Pancreas (tissue), 10 donors: ENCODE measurements around the gene AQP2. TPM values are rescaled to one million over a fixed set of nuclear protein-coding genes. Genes with fewer than 3 reads are reported as not detected.

Source experiments
- ATAC-seq, 4 donors: fragments of 200-7000 bp; cut with Tn5 transposase; one replicate each; pipeline versions ENCODE4 v1.8.0 to v1.9.1; 2020; ENCODE audit warnings: mild to moderate bottlenecking in 4 of 4, moderate library complexity in 4 of 4
- DNase-seq, 6 donors: peaks; one replicate each; pipeline ENCODE4 v3.0.0-alpha.2; 2020
- FAIRE-seq: peaks from 2 replicates; lab custom pipeline; 2012; peaks lifted over from hg19 to GRCh38; lab: Jason Lieb, UNC
- H3K27ac ChIP-seq, 4 donors: fragments of 200-600 bp; sonication (generic); 1 replicate in 3 of 4; 2 replicates in 1 of 4; pipeline versions ENCODE4 v1.5.0 to v1.8.0; 2020
- H3K27me3 ChIP-seq, 4 donors: fragments of 200-600 bp; one replicate each; pipeline ENCODE4 v1.8.0; 2021
- H3K36me3 ChIP-seq, 3 donors: fragments of 200-600 bp; sonication (generic) in 1 of 3; one replicate each; pipeline versions ENCODE4 v1.5.0 to v1.8.0; 2020 to 2021
- H3K4me1 ChIP-seq, 3 donors: fragments of 200-600 bp; one replicate each; pipeline ENCODE4 v1.8.0; 2021
- H3K4me3 ChIP-seq, 4 donors: fragments of 200-600 bp; sonication (generic) in 2 of 4; one replicate each; pipeline versions ENCODE4 v1.5.0 to v1.8.0; 2020 to 2021
- H3K9me3 ChIP-seq, 4 donors: fragments of 200-600 bp; one replicate each; pipeline ENCODE4 v1.8.0; 2021
- WGBS, 2 donors: extraction: QIAGEN DNeasy Blood & Tissue Kit; methylation state at CpG; one replicate each; pipeline ENCODE4 v1.1.7; 2013; 5-methylcytosine and 5-hydroxymethylcytosine counted together
- intact Hi-C, 3 donors: fragments of 100-400 bp; cut with DNase I; formaldehyde crosslinking; loops; one replicate each; pipeline versions ENCODE4 v1.11.1 to v1.14.2; 2022
- polyA plus RNA-seq, 2 donors: library from polyadenylated mRNA; stranded (reverse); fragments of 200-250 nt; gene quantifications; one replicate each; pipeline ENCODE4 v1.2.3, GENCODE V29; 2013
- total RNA-seq, 6 donors: library from RNA; stranded (reverse); fragmentation: NEBNext Ultra II Directional in 4 of 6; extraction: Animal tissue kit (Norgen Biotek cat#: 25700) in 4 of 6; gene quantifications; one replicate each; pipeline versions ENCODE4 v1.2.1 to v1.2.4, GENCODE V29; 2021 to 2023
- TF ChIP-seq, protein P1 (sequence below), 4 donors: fragments of 200-600 bp; sonication (generic) in 3 of 4; IDR thresholded peaks; one replicate each; pipeline versions ENCODE4 v1.5.0 to v1.8.0; 2021; ENCODE audit warnings: antibody characterized with exemption in 4 of 4
- donor health status: healthy with polysubstance abuse.
- donor health status: DM: no; HTN: no; CAD: no; lungs with moderate emphysema.
- donor health status: DM: no; HTN: no; CAD: no.
- donor health status: control.
- donor health status: control.
- donor health status: Bipolar disorder and iron deficiency.
- donor health status: DM: yes; HTN: yes; CAD: no.
- donor health status: DM: no; HTN: no; CAD: no.
- donor health status: DM: no; HTN: no; CAD: no.
- donor health status: DM: yes; HTN: yes; CAD: no.

Gene AQP2
- total and polyA plus RNA-seq, 8 donors, result 0.06 to 0.31 (median 0.12) TPM; not detected in 5

DNA sequence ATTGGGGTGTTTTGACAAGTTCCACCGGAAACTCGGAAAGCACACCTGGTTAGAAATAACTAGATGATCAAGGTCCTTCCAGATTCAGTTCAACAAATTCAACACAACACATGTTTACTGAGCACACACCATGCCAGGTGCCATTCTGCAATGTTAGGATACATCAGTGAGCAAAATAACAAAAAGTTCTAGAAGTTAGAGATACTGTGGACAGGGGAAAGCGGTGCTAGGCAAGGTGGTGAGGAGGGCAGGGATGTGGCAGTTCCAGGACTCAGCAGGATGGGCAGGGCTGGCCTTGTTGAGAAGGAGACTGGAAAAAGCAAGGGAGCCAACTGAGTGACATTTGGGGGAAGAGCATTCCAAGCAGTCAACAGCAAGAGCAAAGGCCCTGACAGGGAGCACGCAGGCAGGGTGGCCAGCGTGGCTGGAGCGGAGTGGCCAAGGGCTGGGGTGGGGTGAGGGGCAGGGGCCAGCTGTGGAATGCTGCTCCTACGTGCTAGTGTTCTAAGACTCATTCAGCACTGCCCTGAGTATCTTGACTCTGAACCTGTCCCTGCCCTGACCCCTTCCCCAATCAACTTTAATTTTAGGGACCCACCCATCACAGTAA, 27.4 kb upstream of the AQP2 start:
- ATAC-seq, result peak in 3 of 4 donors; percentile 16 to 42 (median 22)
- FAIRE-seq, result no peak

DNA sequence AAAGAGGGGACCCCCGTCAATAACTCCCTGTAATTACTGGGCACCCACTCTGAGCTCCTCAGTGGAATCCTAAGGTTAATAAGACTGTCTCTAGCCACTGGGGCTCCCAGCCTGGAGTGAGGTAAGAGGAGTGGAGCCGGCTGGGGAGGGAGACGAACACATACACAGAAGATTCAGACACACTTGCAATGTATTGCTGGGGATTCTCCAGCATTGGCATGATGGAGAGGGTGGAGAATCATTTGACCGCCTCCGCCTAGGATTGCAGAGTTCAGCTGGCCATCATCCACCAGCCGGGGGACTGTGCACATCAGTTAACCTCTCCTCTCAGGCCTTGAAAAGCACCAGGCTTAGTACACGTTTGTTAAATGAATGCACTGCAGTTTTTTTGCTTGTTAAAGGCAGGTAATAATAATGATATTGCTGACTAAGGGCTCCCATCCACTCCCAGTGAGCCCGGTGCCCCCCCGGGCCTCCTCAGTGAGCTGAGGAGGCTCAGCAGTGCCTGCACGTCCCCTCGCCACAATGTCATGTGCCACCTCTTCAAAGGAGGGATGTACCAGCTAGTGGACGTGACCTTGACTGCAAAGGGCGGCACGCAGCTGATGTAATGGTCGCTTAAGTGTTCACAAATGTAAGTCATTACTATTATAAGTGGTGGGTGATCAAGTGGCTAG, 26.5 kb upstream of the AQP2 start:
- Histone ChIP-seq H3K36me3 (no peaks in the 10 kb centered on the region), H3K9me3 (no peaks in the 10 kb centered on the region), H3K4me1 (peaks cover 0 to 6% (median 4%) of the 10 kb centered on the region in 3 donors), H3K27me3 (no peaks in the 10 kb centered on the region), H3K27ac (no peak overlapping the region), H3K4me3 (no peak overlapping the region)
- TF ChIP-seq, protein P1, sequence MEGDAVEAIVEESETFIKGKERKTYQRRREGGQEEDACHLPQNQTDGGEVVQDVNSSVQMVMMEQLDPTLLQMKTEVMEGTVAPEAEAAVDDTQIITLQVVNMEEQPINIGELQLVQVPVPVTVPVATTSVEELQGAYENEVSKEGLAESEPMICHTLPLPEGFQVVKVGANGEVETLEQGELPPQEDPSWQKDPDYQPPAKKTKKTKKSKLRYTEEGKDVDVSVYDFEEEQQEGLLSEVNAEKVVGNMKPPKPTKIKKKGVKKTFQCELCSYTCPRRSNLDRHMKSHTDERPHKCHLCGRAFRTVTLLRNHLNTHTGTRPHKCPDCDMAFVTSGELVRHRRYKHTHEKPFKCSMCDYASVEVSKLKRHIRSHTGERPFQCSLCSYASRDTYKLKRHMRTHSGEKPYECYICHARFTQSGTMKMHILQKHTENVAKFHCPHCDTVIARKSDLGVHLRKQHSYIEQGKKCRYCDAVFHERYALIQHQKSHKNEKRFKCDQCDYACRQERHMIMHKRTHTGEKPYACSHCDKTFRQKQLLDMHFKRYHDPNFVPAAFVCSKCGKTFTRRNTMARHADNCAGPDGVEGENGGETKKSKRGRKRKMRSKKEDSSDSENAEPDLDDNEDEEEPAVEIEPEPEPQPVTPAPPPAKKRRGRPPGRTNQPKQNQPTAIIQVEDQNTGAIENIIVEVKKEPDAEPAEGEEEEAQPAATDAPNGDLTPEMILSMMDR (IDR thresholded peaks at IDR 0.05), result no peak
- WGBS, 2 donors, result 86 to 89% methylated on average over 15 of the region's 15 CpGs
- no peak for DNase-seq
- FAIRE-seq, result no peak
- no peak for ATAC-seq
- intact Hi-C loops, result no loop called here

More for the DNA sequence above, 27.4 kb upstream of the AQP2 start:
- TF ChIP-seq, protein P1 (IDR thresholded peaks at IDR 0.05), result no peak
- no peak for DNase-seq
- intact Hi-C loops, result no loop called here
- no peaks in the 10 kb centered on the region for H3K27me3 ChIP-seq
- H3K4me1 ChIP-seq, result peaks cover 0 to 6% (median 4%) of the 10 kb centered on the region in 3 donors
- no peaks in the 10 kb centered on the region for H3K36me3 ChIP-seq
- no peak overlapping the region for H3K4me3 ChIP-seq
- WGBS, 2 donors, result 69 to 74% methylated on average over 7 of the region's 7 CpGs
- H3K9me3 ChIP-seq, result no peaks in the 10 kb centered on the region
- no peak overlapping the region for H3K27ac ChIP-seq

DNA sequence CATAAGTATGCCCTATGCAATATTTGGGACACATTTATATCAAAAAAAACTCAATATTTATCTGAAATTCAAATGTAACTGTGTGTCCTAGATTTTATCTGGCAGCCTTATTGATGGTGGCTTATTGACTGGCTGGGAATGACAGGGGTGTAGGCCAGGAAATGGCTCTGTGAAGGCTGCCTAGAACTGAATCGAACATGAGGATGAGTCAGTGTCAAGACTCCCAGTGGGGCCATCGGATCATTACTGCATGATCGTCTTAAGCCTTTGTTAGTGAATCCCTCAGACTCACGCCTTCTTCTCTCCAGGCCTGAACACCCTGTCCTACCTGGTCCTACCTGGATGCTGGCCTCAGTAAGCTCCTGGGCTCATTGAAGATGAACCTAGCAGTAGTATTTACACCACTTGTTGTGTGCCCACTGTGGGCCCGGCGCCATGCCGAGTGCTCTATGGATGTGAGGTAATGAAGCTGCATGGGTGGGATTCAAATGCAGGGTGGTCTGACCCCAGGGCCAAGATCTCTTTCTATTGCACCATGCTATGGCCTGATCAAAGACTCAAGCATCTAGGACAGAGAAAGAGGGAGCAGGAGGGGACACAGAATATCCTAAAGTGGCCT, 25.8 kb upstream of the AQP2 start:
- Histone ChIP-seq H3K9me3 (no peaks in the 10 kb centered on the region), H3K4me1 (peaks cover 0 to 6% (median 4%) of the 10 kb centered on the region in 3 donors), H3K27ac (no peak overlapping the region), H3K36me3 (no peaks in the 10 kb centered on the region), H3K4me3 (no peak overlapping the region), H3K27me3 (no peaks in the 10 kb centered on the region)
- ATAC-seq (no peak), DNase-seq (no peak), FAIRE-seq (no peak)
- WGBS, 2 donors, result 92 to 94% methylated on average over 7 of the region's 7 CpGs
- intact Hi-C loops, result no loop called here
- TF ChIP-seq, protein P1 (IDR thresholded peaks at IDR 0.05), result no peak

GRCh38 chr12:49925433-49926204, 24.9 kb upstream of the AQP2 start:
- ATAC-seq, result no peak
- Histone ChIP-seq H3K36me3 (no peaks in the 10 kb centered on the region), H3K4me1 (peaks cover 0 to 6% (median 4%) of the 10 kb centered on the region in 3 donors), H3K4me3 (no peak overlapping the region), H3K9me3 (no peaks in the 10 kb centered on the region), H3K27me3 (no peaks in the 10 kb centered on the region), H3K27ac (no peak overlapping the region)
- FAIRE-seq, result no peak
- DNase-seq, result no peak
- WGBS, 2 donors, result 87 to 89% methylated on average over 11 of the region's 11 CpGs
- intact Hi-C loops, result no loop called here
- TF ChIP-seq, protein P1 (IDR thresholded peaks at IDR 0.05), result no peak
